Measurements from ENCODE around the gene ABI3BP.
A peak's percentile ranks its signal among the peaks of the same experiment; 100 is the strongest.

The ABI3BP gene

DNA sequence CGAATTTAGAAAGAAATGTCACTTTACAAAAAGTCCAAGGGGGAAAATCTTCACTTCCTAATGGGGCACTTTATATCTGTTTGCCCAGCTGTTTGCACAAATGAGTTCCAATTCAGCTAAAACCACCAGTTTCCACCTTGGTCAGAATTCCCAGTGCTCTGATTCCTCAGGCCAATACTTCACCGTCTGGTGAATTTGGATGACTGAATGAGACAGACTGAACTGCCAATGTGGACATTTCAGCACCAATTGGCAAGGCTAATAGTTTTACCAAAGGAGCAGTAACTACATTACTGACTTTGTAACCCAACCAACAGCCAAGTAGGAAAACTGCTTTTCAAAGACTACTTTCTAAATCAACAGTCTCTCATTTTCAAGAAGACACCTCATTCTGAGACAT lies 51.8 kb downstream of the ABI3BP start:
- no peak for DNase-seq

DNA sequence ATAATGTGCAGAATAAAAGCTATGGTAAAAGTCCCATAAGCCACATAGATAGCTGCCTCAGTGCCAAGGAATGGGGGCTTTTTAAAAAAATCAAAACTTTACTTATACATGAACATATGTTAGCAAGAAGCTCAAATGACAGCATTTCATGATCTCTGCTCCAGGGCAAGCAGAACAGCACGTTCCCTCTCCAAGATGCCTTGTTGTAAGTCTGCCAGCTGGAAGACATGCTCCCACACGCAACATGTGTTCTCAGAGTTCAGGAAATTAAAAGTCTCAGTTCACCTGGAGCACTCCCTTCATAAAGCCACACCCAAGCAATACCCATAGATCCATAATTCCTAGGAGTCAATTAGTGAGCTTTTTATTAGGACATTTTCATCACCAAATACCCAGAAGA lies 52.2 kb downstream of the ABI3BP start:
- DNase-seq: no peak

DNA sequence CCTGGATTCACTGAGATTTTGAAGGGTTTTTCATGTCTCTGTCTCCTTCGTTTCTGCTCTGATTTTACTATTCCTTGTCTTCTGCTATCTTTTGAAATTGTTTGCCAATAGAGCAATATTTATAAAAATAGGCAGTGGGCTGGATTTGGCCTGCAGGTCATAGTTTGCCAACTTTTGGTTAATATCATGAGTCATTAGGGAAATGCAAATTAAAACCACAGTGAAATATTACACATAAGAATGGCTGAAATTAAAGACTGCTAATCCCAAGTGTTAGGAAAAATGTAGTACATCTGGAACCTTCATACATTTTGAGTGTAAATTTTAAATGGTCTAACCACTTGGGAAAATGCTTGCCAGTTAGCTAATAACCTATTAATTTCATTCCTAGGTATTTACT lies 56.3 kb downstream of the ABI3BP start:
- no peak for DNase-seq

DNA sequence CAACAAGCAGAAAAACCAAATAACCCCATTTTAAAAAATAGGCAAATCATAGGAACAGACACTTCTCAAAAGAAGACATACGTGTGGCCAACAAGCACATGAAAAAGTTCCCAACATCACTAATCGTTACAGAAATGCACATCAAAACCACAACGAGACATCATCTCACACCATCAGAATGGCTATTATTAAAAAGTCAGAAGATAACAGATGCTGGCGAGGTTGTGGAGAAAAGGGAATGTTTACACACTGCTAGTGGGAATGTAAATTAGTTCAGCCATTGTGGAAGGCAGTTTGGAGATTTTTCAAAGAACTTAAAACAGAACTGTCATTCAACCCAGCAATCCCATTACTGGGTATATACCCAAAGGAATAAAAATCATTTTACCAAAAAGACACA lies 60.7 kb downstream of the ABI3BP start:
- DNase-seq: no peak

DNA sequence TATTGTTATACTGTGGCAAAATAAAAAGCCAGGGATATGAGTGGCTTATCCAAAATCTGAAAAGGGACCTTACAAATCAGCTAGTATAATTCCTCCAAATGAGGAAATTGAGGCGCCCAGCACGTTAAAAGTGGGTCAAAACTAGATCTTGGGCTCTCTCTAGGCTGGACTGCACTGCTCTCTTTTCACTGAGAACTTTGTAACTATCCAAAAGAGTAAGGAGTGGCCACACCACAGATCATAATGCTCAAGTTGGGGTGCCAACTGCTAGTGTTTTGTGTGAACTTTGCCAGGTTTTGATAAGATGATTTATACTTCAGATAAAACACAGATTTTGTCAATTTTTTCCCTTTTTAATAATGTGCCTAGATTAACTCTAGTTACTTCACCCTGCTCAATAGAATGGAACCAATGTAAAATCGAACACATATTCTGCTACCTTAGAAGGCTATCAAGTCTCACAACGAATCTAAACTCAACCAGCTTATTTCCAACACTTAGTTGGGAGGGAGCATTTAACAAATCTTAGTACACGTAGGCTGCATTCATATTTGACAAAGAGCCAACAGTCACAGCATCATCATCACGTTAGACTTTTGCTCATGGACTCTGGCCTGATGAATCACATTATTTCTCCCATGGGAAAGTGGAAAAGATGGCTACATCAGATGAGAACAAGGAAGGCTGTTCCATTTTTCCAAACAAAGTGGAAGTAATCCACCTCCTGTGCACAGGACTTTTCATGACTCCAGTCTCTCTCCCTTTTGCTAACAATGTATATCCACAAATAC lies 64.4 kb downstream of the ABI3BP start:
- no peak for DNase-seq

DNA sequence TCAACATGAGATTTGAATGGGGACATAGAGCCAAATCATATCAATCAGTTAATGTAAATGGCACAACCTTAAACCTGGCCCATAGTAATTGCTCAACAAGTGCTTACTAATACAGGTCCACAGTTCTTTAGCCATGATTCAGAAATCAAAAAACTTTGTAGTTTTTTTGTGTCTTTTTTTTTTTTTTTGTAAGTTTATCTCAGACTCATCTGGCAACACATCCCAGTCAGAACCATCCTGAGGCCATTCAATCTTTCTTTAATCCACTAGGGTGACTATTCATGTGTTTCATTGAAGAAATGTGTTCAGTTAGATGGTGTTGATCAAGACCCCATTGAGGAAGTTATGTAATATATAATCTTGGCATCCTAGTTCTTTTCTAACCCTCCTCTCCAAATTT lies 65.4 kb downstream of the ABI3BP start:
- no peak for DNase-seq

DNA sequence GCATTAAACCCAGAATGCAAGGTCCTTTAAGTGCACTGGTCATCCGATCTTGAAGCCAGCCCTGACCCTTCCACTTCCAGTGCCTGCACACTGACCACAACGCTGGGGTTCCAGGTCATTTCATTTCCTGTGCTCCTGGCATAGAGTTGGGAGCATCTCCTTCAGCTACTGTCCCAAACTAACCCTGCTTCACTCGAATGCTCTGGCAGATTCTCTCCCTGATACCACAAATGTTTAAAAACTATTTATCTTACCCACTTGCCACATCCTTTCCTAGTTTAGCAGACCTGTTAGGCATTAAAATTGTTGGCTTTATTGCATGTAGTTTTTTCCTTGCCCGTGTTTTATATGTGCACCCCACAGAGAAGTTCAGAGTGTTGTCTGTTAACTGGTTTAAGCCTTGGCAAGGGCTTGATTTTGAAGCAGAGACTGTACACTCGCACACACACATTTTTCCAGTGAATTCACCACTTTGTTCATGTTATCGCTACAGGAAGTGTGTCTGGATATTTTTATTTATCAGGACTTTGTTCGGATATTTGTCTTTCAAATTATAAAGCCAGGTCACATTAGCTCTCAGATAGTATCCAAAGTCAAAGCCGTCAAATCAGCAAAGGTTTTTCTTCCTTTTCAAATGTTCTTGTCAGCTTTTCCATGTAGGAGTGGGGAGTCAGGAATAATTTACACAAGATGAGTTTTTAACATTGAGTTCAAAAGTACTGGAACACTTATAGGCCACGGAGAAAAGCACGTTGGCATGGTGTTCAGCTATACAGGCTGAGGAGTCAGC lies 77.3 kb downstream of the ABI3BP start:
- no peak for DNase-seq

DNA sequence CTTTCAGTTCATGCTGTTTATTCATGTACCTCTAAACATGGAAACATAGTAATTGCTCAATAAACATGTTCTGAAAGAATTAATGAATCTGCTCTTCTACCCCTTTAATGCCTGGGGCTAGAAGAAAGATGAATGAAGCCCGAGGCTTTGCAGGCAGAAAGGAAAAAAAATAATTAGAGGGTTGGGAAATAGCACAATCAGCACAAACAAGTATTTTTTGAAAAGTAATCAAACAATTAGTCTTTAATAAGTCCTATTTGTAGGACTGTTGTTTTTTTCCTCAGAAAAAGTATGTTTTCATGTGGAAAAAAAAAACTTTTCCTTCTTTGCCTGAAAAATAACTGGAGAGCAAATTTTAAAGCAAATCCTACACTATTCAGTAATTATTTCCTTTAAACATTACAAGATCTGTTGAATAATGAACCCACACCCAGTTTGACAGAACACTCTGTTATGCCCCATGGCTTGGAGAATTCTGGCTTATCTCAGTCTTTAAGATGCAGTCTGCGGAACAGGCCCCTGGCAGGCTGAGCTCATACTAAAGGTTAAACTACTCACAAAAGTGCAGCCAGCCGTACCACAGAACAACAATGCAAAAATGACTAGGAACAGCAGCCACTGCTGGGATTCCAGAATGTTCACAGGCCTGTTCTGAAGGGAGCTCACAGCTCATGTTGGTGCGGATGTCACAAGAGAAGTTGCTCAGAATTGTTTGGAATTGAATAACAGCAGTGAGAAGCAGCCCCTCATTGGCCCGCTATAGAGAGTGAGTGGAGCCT lies 79.2 kb downstream of the ABI3BP start:
- DNase-seq: no peak

DNA sequence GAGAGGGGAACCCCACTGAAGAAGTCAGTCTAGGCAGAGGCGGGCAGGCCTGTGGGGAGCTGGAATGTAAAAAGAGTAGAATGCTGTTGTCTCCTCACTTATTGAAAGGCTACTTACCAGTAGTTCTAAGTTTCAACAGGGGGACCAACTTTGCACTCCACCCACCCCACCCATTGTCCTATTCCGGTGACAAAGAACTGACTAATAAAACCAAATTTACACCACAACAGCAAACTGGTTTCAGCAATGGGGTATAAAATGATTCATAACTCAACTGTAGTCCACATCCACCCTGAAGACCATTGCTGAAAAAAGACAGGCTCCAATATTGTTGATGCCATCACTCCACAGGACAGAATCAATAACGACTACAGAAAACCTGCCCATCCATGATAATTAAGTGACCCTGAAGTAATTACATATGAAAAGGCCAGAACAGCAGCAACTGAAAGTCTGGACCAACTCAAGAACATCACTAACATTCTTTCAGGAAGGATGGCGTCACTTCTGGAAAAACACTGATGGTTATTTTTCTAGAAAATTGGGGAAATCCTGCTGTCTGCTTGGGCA lies 80.2 kb downstream of the ABI3BP start:
- DNase-seq: no peak

DNA sequence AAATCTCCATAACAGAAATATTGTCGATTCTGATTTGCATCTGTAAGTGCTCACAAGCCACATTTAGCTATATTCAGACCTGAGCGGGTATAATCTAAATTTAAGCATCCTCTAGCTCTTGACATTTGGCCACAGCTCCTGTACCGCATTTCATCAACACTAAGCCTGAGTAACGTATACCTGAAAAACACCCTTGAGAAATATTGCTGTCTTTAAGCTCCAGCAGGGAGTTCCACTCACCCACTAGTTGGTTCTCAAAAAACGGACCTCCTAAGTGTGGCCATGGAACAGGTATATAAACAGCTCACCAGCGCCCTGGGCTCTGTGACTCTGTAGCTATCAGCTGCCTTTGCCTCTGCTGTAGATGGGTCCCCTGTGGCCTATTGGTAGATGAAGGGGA lies 80.7 kb downstream of the ABI3BP start:
- DNase-seq: no peak

DNA sequence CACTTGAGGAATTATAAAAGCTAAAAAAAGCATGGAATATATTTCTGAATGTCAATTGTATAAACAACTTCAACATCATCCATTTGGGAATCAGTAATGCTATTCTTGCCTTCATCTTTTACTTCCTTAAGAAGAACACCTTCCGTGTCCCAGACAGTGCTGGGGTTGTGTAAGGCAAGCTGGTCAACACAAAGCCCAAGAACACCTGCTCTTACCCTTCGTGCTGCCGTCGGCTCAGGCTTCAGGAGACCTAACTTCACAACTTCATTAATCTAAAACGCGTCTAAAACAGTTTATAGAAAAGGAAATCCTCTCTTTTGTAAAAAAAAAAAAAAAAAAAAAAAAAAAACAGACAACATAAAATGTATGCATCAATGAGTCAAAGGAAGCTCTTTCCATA lies 81.3 kb downstream of the ABI3BP start:
- DNase-seq: no peak

DNA sequence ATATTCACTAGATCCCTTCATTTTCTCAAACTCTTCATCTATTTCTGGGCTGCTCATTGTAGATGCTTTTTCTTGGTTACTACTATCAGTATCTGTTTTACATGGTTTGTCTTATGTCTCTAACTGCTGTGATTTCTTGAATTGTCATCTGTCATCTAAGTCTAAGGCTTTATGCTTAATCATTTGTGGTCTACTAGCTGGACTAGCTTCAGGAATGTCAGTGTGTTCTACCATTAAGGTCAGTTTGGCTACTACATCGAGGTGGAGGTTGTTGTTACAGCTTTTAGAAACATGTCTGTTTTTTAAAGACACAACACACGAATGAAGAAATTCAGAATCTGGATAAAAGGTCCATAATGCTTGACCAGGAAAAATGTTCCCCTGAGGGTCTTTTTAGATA lies 82.2 kb downstream of the ABI3BP start:
- DNase-seq: no peak

DNA sequence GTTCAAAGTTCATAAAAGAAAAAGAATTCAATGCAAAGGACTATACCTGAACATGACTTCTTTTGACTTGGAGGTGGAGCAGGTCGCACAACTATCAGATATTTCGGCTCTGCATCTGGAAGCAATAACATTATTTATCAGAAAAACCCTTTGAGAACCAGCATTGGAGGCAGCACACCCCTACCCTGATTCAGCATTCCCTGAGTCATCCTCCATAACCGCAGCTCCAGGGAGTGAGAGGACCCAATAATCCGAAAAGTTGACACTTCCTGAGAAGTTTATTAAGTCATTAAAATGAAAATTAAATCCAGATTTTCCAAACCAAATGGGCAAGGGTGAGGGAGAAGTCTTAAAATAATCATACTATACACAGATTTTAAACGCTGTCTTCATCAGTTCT lies 90.6 kb downstream of the ABI3BP start:
- no peak for DNase-seq

DNA sequence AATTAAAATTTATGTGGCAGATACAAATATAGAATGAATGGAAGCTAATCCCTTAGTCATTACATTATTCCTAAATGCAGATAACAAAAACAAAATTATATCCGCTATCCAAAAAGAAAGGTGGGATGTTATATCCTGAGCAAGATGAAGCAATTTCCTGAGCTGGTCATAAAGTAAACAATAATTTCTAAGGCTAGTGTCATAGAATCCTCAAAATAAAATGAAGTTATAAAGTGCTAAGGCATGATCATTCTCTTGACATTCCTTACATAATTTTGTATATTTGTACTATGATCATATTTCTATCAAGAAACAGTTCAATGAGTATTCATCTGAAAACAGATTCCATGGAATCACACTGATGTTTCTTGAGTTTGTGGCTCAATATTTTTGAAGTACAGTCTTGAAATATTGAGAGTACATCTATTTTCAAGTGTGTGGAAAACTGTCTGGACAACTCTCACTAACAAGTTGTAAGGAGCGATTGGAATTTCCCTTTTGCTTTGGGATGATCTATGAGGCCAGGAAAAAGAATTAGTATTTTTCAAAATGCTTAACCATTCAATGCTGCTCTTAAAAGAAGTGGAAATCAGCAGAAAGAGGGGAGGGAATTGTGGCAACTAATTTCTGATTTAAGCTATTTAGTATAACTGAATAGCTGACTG lies 92.4 kb downstream of the ABI3BP start:
- no peak for DNase-seq

DNA sequence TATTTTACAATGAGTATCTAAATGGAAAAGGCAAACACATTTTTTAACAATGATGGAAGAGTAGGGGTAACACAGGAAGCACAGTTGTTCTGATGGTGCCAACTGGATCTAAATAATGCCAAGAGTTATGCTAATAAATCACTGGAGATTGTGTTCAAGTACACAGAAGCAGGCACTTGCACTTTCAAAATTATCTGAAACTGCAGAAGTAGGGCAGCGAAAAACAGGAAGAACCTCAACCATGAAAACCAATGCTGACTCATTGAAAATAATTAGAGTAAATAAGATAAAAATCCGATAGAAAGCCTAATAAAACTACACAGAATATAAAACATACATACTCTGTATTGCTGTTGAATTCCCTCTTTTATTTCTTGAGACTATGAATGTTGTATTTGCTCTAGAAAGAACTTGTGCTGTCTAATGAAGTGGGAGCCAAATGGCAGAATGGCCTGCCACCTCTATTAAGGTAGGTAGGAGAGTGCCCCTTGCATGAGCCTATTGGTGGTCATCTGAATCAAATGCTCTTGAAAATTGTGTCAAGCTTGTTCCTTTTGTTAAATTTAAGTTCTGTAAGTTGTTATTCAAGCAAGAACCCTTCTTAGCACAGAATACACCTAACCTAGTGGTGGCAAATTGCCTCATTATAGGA lies 93.7 kb downstream of the ABI3BP start:
- no peak for DNase-seq

DNA sequence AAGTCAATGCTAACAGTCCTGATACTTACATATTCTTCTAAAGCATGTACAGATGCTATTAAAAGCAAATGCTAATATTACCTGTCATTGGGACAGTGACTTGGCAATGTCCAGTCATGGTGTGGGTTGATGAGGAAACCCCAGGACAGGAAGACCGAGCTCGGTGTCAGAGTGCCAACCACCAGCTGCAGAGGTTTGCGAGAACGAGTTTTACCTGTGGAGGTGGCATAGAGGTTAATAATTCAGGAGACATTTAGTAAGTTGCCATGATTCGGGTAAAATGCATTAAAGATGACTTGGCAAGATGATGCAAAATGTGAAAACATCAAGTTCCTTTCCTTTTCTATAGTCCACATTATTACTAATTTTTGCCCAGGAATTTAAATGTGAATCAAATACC lies 94.5 kb downstream of the ABI3BP start:
- no peak for DNase-seq

DNA sequence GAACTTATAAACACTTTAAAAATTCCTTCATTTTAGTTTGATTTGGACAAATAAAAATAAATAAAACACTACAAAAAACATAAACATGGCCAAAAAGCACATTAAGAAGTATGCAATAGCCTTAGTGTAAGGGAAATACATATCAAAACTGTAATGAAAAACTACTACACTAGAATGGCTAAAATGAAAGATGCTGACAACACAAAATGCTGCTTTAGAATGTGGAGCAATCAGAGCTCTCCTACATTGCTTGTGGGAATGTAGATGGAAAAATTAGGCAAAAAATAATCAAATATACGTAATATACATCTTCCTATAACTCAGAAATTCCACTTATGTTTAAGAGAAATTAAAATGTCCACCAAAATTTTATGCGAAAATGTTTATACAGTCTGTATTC lies 96.2 kb downstream of the ABI3BP start:
- DNase-seq: no peak

DNA sequence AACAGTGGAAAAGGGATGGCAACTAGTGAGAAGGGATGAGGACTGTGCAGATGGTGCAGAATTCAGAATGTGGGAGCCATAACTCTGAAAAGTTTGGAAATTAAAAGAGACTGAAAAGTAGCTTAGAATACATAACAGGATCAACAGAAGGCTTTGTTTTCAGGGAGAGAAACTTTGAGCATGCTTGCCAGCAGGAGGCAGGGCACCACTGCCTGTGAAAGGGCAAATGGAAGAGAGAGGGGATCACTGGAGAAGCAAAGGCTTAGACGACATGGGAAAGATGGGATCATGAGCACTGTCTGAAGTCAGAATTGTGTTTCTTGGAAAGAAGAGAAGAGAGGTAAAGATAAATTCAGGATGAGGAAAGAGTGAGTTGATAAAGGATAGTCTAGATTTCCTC lies 99.6 kb downstream of the ABI3BP start:
- no peak for DNase-seq

DNA sequence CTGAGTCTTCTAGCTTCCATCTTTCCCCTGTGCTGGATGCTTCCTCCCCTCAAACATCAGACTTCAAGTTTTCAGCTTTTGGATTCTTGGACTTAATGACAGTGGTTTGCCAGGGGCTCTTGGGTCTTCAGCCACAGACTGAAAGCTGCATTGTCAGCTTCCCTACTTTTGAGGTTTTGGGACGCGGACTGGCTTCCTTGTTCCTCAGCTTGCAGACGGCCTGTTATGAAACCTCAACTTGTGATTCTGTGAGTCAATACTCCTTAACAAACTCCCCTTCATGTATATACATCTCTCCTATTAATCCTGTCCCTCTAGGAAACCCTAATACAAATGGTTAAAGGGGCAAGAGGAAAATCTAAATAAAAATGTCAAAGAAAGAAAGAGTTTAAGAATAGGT lies 100.1 kb downstream of the ABI3BP start:
- no peak for DNase-seq

DNA sequence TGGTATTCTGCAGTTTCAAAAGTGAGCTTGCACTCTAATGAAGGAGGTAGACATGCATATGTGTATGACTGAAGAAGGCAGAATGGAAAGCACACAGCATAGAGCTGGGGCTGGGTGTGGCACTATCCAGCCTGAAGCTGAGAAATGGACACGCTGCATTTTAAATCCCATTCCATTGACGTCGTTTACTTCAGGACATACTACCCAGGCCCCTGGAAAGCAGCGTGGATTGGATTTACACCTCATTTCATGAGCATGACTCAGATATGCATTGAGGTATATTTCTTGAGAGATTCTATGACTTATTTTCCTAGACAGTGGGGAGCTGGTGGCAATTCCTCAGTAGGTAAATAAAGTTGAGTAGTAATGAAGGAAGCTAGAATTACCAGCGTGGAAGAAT lies 101.4 kb downstream of the ABI3BP start:
- DNase-seq: no peak

DNA sequence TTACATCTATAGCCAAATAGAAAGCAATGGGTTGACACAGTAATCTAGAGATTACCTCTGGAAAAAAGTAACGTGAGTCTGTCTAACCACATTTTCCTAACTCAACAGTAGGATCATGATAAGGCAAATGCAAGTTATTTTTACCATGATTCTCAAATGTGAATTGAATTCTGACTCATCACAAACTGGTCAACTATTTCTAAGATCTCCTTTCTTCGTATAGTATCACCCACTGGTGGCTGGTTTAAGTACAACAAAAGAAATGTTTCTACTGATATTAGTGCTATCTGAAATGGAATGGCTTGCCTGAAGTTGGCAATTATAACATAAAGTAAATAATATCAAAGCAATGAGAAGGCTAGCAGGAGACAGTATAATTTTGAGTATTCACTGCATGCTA lies 102.2 kb downstream of the ABI3BP start:
- DNase-seq: peak in 1 of 2 experiments; percentile 7

DNA sequence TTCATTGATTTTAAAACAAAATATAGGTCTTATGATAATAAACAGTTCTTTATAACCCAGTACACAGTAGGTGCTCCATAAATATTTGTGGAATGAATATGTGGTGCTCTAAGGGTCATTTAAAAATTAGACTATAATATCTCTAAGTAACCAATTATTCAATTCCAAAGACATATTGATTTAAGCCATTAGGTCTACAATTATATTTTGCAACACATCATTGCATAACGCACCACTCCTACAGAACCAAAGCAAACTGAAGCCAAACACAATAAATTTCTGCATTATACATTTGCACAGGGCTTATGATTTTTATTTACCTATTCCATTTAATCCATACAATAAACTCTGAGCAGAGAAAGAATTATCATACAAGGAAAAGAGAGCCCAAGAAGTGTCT lies 104.3 kb downstream of the ABI3BP start:
- no peak for DNase-seq
